Retina (tissue), 1 donor: Measurements from ENCODE around the gene ITGA2B.
"Not testable (repeated sequence)": the region's sequence is repeated elsewhere in the genome, so short reads cannot be mapped to it uniquely, and the experiment has no call there.

Source experiments
- DNase-seq: peaks from one replicate; pipeline ENCODE4 v3.0.0-alpha.2; 2016

The ITGA2B gene

GRCh38 chr17:44368391-44369243 is 20.8 kb downstream of the ITGA2B start:
- not testable (repeated sequence) for DNase-seq

DNA sequence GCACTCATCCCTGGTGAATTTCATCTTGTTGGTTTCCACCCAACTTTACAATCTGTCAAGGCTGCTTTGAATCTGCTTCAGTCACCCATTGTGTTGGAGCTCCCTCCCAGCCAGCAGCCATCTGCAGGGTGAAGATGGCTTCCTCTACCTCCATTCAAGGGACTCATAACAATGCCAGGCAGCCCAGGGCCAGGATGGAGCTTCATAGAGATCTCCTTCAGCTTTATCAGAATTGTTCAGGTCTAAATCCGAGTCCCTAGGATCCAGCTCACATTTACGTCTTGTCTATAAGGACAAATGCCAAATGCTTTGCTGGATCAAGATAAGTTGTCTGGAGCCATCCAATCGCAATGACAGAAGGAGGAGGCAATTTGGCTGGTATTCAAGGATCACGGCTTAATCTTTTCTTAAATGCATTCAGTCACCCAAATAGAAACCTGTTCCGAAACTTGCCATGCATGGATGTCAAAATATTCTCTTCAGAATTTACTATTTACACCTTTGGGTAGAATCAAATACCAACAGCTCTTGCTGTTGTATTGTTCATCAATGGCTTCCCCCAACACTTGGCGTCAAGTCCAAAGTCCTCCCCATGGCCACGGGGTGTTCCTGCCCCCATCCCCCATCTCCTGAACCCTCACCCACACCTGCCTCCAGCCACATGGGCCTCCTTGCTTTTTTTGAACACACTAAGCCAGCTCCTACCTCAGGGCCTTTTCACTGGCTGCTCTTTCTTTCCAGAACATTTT is 22.0 kb downstream of the ITGA2B start:
- no peak for DNase-seq

DNA sequence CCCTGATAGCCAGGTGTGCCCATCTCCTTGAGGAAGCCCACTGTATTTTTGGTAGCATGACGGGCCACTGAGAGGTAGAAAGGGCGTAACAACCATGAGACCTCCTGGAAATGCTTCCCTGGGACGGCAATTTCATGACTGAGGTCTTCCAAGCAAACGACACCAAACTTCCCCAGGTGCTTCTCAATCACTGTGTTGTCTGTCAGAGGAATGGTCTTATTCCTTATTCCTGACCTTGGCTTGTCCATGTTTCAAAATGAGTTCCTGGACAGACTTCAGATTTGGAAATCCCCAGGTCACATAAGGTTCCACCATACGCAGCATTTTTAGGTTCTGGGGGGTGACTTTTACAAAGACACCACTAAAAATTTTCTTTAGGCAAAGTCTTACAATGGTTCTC is 24.4 kb downstream of the ITGA2B start:
- DNase-seq, result not testable (repeated sequence)

- DNase-seq, result peak; percentile 71
Observed at GRCh38 chr17:44363613-44364159, 25.8 kb downstream of the ITGA2B start, which contains the start of gene FAM171A2. Gene FAM171A2 (minus strand): TSS chr17:44363853. CDS start chr17:44363714, 139 bp downstream.

- DNase-seq, result peak; percentile 76
Observed at GRCh38 chr17:44362949-44363612, 26.4 kb downstream of the ITGA2B start.

GRCh38 chr17:44362459-44362948 is 26.9 kb downstream of the ITGA2B start:
- DNase-seq, result no peak

DNA sequence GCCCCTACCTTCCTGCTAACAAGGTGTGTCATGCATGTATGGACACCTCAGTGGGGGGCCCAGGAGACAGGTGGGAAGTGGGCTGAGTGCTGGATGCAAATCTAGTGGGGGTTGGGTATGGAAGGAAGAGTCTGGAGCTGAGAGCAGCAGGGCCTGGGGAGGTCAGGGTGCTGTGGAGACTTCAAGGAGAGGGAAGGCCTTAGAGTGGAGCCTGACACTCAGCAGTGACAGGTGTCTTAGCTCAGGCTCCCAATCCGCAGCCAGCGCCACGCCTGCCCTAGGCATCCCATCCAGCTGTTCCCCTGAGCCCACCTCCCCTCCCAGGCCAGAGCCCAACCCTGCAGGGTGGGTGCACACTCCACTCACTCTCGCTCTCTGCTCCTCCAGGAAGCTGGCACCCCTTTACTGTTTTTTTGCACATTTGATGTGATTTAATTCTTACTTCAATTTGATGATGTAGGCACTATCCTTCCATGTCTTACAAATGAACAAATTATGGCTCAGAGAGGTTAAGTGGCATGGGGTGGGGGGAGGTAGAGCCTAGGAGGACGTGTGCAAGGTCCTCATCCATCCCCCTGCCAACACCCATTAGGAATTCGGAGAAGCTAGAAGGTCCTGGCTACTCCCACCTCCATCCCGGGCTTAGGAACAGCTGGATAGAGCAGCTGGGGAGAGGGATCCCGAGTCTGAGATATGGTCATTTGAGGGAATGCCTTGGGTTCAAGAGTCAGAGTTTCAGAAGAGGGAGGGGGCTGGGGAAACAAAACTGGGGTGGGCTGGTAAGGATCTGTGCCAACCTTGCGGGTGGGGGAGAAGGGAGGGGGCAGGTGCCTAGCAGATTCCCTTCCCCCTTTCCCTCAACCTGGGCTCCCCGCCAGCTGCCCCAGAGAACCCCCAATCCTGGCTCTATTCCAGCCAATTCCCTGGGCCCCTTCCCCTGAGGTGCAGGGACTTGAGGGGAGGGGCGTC is 27.9 kb downstream of the ITGA2B start:
- DNase-seq, result no peak

DNA sequence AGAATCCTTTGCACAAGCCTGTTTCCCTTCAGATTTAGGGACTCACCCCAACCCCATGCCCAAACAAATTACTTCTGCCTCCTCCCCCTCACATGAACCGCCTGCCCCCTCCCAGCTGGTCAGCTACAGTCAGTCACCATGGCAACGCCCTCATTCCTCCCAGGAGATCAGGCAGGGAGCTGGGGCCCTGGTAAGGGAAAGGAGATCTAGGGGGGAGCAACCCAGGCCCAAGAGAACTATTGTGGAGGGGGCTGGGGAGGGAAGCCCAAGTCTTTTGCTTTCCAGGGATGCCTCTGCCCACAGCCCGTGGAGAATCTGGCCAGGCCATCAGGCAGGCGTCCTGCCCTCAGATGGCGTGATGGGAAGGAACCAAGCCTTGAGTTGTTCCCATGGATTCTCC is 28.6 kb downstream of the ITGA2B start:
- DNase-seq, result peak; percentile 89

DNA sequence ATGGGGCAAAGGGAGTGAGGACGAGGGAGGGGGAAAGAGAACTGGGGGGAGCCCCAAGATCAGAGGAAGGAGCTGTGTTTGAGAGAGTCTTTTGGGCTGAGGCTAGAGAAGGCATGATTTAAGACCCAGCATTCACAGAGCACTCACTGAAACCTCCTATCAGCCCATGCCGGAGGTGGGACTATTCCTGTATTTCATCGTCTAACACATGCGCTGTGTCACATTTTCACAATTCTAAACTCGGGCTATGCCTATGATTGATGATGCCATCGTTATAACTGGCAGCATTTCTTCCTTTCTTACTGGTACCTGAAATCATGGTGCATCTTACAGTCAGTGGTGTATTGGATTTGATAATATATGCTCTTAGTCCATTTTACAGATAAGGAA is 29.3 kb downstream of the ITGA2B start:
- DNase-seq, result no peak

DNA sequence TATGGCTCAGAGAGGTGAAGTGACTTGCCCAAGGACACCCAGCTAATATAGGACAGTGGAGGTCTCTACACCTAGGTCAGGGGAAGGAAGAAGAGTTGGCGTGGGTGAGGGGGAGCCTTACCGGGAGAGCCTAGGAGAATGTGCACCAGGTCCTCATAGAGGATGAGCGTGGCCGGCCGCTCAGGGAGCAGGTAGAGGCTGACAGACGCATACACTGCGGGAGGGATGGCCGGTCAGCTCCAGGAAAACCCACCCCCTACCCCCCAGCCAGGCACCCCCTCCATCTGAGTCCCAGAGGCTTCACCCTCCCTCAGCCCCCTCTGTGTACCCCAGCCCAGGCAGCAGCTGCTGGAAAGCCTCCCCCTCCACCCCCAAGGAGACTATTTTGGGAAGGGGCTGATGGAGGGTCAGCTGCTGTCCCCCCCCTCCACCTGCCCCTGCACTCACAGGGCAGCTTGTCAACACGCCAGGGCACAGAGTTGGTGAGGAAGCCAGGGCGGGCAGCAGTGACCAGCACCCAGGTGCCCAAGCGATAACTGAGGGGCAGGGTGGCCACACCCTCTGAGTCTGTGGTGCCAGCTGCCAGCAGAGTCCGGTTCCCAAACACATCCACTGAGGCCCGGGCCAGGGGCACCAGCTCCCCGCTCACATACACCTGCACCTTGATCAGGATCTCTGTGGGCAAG is 29.8 kb downstream of the ITGA2B start:
- no peak for DNase-seq

DNA sequence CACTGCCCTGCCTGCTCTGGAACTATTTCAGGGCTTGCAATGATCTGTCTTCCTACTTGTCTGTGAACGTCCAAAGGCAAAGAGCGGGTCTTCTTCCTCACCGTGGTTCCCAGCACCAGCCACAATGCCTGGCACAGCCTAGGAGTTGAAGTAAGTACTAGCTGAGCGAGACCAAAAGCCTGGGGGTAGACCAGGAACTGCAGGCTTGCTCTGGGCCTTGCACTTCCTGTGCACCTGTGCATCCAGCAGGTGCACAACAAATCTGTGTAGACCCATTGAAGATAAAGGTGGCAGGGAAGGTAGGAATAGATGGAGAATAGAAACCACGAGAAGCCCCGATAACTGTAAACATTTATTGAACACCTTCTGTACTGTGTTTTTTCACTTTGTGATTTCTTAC is 30.4 kb downstream of the ITGA2B start:
- DNase-seq, result no peak

GRCh38 chr17:44358066-44358465 is 31.4 kb downstream of the ITGA2B start:
- no peak for DNase-seq

- no peak for DNase-seq
Observed at GRCh38 chr17:44356241-44356640, 33.2 kb downstream of the ITGA2B start.

GRCh38 chr17:44355642-44356099 is 33.8 kb downstream of the ITGA2B start:
- no peak for DNase-seq

DNA sequence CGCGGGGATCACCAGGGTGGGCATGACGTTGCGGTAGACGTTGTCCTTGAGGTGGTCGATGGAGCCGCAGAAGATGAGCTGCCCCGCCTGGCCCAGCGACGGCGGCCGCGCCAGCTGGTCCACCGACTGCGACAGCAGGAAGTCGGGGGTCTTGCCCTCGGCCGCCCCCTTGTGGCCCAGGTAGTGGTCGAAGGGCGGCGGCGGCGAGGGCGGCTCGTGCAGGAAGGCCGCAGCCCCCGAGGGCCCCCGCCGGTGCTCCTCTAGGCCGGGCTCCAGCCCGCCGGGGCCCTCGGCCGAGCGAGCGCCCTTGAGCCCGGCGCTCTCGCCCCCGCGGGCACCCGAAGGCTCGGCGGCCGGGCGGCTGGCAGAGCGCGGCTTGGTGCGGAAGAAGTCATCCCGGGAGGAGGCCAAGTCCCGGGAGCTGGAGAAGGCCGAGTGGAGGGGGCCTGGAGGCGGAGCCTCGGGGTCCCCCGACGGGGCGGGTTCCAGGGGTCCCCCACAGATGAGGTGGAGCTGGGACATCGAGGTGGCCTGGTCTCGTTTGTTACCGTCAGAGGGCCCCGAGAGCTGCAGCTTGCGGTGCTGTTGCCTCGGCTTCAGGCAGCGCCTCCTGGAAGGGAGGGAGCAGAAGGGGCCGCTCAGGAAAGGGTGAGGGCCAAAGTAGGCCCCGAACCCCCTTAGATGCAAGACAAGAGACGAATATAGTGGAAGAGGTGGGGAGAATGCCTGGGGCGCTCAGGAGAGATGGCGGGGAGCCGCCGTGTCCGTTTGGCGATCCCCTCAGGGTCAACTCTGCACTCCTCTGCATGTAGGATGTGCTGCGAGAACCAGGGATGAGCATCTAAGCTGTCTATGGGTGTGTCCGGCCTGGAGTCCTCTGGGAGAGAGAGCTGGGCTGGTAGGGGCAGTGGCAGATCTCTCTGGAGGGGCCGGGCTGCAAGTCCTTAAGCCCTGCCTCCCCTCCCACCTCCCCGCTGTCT is 34.6 kb downstream of the ITGA2B start:
- DNase-seq, result peak; percentile 81

DNA sequence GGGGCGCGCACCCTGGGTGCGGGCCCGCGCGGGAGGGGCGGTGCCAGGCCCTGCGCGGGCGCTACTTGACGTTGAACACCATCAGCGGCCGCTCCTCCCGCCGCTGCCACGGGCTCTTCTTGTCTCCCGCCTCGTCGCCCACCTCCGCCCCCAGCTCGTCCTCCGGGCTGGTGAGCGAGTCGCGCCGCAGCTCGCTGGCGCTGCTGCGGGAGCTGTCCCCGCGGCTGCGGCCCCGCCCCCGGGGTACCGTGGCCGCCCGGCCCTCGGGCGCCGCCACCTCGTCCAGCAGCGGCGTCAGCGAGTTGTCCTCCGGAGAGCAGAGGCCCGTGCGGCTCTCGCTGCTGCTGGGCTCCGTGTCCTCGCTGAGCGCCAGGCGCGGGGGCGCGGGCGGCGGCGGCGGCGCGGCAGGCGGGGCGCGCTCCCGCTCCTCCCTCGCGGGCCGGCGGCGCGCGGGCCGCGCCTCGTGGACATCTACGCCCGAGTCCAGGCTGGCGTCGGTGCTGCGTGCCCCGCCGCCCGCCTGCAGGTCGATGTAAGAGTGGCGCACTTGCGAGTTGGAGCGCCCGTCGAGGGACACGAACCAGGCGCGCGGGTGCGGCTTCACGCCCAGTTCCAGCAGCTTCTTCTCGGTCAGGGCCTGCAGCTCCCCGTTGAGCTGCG is 35.6 kb downstream of the ITGA2B start:
- no peak for DNase-seq

DNA sequence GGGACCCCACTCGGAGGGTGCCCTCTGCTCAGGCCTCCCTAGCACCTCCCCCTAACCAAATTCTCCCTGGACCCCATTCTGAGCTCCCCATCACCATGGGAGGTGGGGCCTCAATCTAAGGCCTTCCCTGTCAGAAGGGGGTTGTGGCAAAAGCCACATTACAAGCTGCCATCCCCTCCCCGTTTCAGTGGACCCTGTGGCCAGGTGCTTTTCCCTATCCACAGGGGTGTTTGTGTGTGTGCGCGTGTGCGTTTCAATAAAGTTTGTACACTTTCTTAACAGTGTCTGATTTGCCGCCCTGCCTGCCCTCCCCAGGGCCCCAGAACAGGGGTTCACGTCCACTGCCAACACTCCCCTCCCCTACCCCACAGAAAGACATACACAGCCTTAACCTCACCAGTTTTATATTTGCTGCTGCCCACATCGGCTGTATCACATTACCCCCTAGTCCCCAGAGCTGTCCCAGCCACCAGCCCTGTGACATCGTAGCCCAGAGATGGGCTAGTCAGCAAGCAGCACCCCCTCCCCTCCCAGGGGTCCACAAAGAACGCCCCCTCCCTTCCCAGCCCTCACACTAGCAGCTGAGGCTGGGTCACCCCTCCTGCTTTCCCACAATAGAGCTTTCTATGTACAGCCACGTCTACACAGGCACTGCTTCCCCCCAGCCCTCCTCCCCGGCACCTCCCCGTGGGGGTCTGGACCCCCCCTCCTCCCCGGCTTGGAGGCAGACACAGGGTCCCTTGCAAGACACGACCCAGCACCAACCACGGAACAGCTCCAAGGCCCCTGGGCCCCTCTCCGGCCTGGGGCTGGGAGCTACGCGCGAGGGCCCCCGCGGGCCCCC is 36.4 kb downstream of the ITGA2B start:
- DNase-seq, result no peak
